ENCODE results near the gene HSD17B7.
"Not testable (repeated sequence)": the region's sequence is repeated elsewhere in the genome, so short reads cannot be mapped to it uniquely, and the experiment has no call there.

The HSD17B7 gene, protein sequence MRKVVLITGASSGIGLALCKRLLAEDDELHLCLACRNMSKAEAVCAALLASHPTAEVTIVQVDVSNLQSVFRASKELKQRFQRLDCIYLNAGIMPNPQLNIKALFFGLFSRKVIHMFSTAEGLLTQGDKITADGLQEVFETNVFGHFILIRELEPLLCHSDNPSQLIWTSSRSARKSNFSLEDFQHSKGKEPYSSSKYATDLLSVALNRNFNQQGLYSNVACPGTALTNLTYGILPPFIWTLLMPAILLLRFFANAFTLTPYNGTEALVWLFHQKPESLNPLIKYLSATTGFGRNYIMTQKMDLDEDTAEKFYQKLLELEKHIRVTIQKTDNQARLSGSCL

DNA sequence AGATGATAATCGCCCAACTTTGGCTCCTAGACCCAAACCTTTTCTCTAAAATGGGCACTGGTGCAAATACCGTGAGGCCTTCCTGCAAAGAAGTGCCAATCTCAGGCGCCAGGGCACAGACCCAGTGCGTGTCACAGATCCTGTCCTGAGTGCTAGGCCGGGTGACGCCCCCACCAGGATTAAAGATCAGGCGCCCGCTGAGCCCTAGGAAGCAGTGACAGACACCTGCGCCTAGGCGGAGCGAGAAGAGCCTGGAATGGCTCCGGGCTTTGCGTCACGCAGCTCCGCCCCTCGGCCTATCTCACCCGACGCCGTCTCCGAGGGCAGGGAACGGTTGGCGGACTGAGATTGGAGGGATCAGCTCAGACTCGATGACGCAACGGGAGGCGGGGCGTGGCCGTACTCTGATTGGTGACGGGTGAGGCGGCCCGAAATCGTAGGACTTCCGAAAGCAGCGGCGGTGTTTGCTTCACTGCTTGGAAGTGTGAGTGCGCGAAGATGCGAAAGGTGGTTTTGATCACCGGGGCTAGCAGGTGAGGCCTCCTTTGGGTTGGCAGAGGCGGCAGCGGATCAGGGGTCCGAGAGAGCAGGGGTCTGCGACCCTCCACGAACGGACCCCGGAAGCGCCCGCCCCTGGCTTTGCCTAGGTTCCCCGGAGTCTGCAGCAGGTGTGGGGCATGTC, at the start of gene HSD17B7:
Gene HSD17B7 (plus strand): TSS at position 400 of the 682 bp plus-strand sequence. CDS start 99 bp downstream, at position 499.
- Histone ChIP-seq H2AFZ (ENCODE audit: low read depth, low read length) (peak within 1 kb of the TSS; percentile 54), H3K4me3 (ENCODE audit: low read length) (peak within 1 kb of the TSS; percentile 60), H3K36me3 (ENCODE audit: insufficient read depth, low read length) (peaks cover 11% of the 10 kb centered on the region)
- H3K9me3 ChIP-seq (ENCODE audit: low read length); H3K4me1 ChIP-seq (ENCODE audit: insufficient read depth, low read length); H3K27me3 ChIP-seq (ENCODE audit: insufficient read depth, low read length): not testable (repeated sequence)

DNA sequence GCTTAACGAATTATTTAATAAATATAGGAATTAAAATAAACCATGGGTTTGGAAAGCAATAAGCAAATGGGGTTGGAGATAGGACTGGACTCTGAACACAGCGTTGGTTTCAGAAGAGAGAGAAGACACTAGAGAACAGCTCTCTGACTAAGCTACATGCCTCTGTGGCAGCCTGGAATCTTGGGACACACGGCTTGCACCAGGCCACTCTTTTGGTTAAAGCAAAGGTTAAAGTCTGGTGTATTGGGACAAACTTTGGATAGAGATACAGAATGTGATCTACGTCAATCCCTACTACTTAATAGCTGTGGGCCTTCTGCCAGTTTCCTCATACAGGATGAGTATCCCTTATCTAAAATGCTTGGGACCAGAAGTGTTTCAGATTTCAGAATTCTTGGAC, 49.7 kb upstream of the HSD17B7 start:
- Histone ChIP-seq H3K9me3 (ENCODE audit: low read length) (no peaks in the 10 kb centered on the region), H3K36me3 (ENCODE audit: insufficient read depth, low read length) (no peaks in the 10 kb centered on the region), H3K4me1 (ENCODE audit: insufficient read depth, low read length) (no peaks in the 10 kb centered on the region), H3K27me3 (ENCODE audit: insufficient read depth, low read length) (no peaks in the 10 kb centered on the region), H3K4me3 (ENCODE audit: low read length) (no peak overlapping the region), H2AFZ (ENCODE audit: low read depth, low read length) (no peak overlapping the region)

DNA sequence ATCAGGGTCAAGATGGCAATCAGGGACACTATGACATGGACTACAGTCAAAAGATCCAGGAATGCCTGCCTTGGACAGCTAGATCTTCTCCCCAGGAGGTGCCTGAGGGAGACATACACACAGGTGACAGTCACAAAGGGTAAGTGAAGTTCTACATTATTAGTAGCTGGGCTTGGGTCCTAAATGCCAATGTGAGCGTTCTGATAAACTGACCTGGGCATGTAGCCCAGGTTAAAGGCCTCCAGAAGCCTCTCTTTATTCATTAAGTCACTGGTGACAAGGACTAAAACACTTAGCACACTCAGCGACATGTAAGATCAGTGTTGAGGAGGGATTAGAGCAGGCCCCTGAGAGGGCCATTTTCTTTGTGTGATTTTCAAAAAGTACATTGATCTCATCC, 48.9 kb upstream of the HSD17B7 start:
- Histone ChIP-seq H3K36me3 (ENCODE audit: insufficient read depth, low read length) (no peaks in the 10 kb centered on the region), H3K4me1 (ENCODE audit: insufficient read depth, low read length) (no peaks in the 10 kb centered on the region), H3K9me3 (ENCODE audit: low read length) (no peaks in the 10 kb centered on the region), H2AFZ (ENCODE audit: low read depth, low read length) (no peak overlapping the region), H3K27me3 (ENCODE audit: insufficient read depth, low read length) (no peaks in the 10 kb centered on the region), H3K4me3 (ENCODE audit: low read length) (no peak overlapping the region)

DNA sequence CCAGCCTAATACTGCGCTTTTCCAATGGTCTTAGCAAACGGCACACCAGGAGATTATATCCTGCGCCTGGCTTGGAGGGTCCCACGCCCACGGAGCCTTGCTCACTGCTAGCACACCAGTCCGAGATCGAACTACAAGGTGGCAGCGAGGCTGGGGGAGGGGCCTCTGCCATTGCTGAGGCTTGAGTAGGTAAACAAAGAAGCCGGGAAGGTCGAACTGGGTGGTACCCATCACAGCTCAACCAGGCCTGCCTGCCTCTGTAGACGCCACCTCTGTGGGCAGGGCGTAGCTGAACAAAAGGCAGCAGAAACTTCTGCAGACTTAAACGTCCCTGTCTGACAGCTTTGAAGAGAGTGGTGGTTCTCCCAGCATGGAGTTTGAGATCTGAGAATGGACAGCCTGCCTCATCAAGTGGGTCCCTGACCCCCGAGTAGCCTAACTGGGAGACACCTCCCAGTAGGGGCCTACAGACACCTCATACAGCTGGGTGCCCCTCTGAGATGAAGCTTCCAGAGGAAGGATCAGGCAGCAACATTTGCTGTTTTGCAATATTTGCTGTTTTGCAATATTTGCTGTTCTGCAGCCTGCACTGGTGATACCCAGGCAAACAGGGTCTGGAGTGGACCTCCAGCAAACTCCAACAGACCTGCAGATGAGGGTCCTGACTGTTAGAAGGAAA, 44.1 kb upstream of the HSD17B7 start:
- H3K4me1 ChIP-seq (ENCODE audit: insufficient read depth, low read length); H2AFZ ChIP-seq (ENCODE audit: low read depth, low read length); H3K36me3 ChIP-seq (ENCODE audit: insufficient read depth, low read length); H3K9me3 ChIP-seq (ENCODE audit: low read length); H3K27me3 ChIP-seq (ENCODE audit: insufficient read depth, low read length); H3K4me3 ChIP-seq (ENCODE audit: low read length): not testable (repeated sequence)

DNA sequence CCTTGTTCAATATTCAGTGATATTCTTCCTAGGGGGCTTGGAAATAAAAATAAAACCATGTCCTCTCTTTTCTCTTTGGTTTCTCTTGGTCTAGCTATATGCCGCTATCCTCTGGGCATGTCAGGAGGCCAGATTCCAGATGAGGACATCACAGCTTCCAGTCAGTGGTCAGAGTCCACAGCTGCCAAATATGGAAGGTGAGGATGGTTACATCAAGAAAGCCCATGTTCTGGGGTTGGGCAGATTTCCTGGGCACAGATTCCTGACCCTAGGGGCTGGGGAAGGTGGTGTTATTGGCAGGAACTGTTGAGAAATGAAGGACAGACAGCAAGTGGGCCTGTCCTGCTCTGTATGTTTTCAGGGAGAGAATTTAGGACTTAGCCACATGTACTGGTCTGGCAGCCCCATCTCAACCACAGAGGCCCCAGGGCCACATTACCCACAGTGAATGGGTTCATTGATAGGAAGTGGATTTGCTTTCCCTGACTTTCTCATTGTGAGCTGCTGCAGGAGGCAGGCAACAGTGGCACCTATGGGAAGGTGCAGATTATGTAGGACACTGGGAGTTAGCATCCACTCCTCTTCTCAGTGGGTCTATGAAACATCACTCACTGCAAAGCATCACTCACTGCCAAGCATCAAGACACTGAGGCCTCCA, 37.4 kb upstream of the HSD17B7 start:
- Histone ChIP-seq H3K9me3 (ENCODE audit: low read length) (no peaks in the 10 kb centered on the region), H3K27me3 (ENCODE audit: insufficient read depth, low read length) (no peaks in the 10 kb centered on the region), H3K4me1 (ENCODE audit: insufficient read depth, low read length) (no peaks in the 10 kb centered on the region), H3K36me3 (ENCODE audit: insufficient read depth, low read length) (no peaks in the 10 kb centered on the region), H2AFZ (ENCODE audit: low read depth, low read length) (no peak overlapping the region), H3K4me3 (ENCODE audit: low read length) (no peak overlapping the region)

DNA sequence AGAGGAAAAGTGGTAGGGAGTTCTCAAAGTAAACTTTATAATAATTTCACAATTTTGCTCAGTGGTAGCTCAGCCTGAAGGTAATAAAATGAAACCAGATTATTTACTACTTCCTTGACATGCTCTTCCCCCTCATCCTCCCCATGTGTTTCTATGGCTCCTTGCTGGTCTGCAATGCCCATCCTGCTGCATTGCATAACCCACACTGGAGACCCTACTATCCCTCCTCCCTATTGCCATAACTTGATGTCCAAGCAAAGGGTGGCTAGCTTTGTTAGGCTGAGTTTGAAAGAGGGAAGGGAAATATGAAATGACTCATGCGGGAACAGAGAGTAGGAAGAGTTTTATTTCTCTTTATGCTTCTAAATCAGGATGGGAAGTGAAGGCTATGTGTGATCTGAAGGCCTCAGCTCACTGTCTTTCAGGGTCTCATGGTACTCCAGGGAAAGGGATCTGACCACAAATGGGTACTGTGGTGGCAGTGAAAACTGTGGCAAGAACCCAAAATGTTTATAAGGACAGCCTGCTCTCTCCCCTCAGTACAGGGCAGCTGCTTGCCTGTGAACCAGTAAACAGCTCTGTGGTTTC, 36.4 kb upstream of the HSD17B7 start:
- Histone ChIP-seq H2AFZ (ENCODE audit: low read depth, low read length) (no peak overlapping the region), H3K4me3 (ENCODE audit: low read length) (no peak overlapping the region), H3K27me3 (ENCODE audit: insufficient read depth, low read length) (no peaks in the 10 kb centered on the region), H3K4me1 (ENCODE audit: insufficient read depth, low read length) (no peaks in the 10 kb centered on the region), H3K36me3 (ENCODE audit: insufficient read depth, low read length) (no peaks in the 10 kb centered on the region), H3K9me3 (ENCODE audit: low read length) (no peaks in the 10 kb centered on the region)

DNA sequence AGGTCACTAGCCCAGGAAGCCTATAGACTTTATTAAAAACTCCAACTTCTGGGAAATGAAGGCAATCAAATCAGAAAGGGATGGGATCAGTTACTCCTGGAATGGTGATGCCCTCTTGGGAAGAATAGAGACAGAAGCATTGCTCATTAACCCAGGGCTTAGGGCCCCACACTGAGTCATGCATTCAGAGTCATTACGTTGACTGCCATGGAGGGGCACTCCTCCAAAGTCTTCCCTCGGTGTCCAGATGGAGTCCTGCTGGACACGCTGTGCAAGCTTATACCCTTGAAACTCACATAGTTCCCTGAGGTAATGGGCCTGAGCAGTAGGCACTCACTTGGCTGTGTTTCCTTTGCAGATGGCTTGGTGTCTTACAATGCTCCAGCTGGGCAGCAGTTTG, 35.2 kb upstream of the HSD17B7 start:
- Histone ChIP-seq H3K36me3 (ENCODE audit: insufficient read depth, low read length) (no peaks in the 10 kb centered on the region), H3K4me3 (ENCODE audit: low read length) (no peak overlapping the region), H2AFZ (ENCODE audit: low read depth, low read length) (no peak overlapping the region), H3K9me3 (ENCODE audit: low read length) (no peaks in the 10 kb centered on the region), H3K27me3 (ENCODE audit: insufficient read depth, low read length) (no peaks in the 10 kb centered on the region), H3K4me1 (ENCODE audit: insufficient read depth, low read length) (no peaks in the 10 kb centered on the region)

DNA sequence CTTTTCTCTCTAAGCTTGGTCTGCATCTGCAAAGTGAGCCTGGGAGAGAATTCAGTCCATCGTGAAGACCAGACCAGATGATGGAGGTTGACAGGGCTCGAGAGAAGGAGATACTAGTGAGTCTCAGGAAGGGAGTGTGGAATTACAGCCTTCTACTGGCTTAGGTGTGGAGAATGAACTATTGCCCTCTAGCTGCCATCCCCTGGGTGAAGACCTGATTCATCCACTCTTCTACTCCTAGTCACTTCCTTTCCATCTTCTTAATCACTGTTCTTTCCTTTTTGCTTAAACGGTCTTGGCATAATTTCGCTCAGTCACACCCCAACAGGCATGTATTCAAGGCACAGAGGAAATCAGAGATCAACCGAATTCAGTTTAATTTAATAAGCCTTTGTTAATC, 34.0 kb upstream of the HSD17B7 start:
- Histone ChIP-seq H3K4me3 (ENCODE audit: low read length) (no peak overlapping the region), H3K9me3 (ENCODE audit: low read length) (no peaks in the 10 kb centered on the region), H2AFZ (ENCODE audit: low read depth, low read length) (no peak overlapping the region), H3K36me3 (ENCODE audit: insufficient read depth, low read length) (no peaks in the 10 kb centered on the region), H3K27me3 (ENCODE audit: insufficient read depth, low read length) (no peaks in the 10 kb centered on the region), H3K4me1 (ENCODE audit: insufficient read depth, low read length) (no peaks in the 10 kb centered on the region)

DNA sequence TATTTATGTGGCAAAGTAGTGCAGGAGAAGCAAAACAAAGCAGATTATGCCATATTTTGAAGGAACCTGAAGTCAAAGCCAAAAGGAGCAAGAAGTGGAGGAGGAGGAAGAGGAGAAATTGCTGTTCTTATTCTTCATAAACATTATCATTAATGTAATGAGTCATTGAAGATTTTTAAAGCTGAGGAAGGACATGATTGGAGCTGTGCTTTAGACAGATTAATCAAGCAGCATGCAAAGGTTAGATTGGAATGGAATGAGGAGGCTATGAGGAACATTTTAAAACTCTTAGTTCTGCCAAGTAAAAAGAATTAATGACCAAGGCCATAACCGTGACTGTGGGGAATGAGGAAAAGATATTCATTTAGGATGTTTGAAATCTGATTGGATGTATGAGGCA, 33.0 kb upstream of the HSD17B7 start:
- no peaks in the 10 kb centered on the region for H3K27me3 ChIP-seq (ENCODE audit: insufficient read depth, low read length)
- H3K9me3 ChIP-seq (ENCODE audit: low read length): no peaks in the 10 kb centered on the region
- no peak overlapping the region for H3K4me3 ChIP-seq (ENCODE audit: low read length)
- no peak overlapping the region for H2AFZ ChIP-seq (ENCODE audit: low read depth, low read length)
- no peaks in the 10 kb centered on the region for H3K4me1 ChIP-seq (ENCODE audit: insufficient read depth, low read length)
- H3K36me3 ChIP-seq (ENCODE audit: insufficient read depth, low read length): no peaks in the 10 kb centered on the region

DNA sequence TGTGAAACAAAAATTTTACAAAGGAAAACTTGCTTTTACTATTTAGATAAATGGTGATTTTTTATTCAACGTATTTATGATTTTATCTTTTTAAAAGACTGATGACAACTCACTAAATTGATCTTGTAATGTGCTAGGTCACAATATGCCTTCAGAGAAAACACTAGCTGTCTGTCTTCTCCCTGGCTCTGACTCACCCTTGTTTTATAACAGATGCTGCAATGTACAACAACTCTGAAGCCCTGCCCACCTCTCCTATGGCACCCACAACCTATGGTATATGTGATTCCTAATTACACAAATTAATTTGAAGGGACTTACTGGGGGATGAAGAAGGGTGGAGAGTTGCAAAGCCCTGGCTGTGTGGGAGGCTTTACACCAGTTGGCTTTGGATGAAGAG, 24.7 kb upstream of the HSD17B7 start:
- no peak overlapping the region for H3K4me3 ChIP-seq (ENCODE audit: low read length)
- no peaks in the 10 kb centered on the region for H3K4me1 ChIP-seq (ENCODE audit: insufficient read depth, low read length)
- H3K9me3 ChIP-seq (ENCODE audit: low read length): no peaks in the 10 kb centered on the region
- H2AFZ ChIP-seq (ENCODE audit: low read depth, low read length): no peak overlapping the region
- no peaks in the 10 kb centered on the region for H3K36me3 ChIP-seq (ENCODE audit: insufficient read depth, low read length)
- H3K27me3 ChIP-seq (ENCODE audit: insufficient read depth, low read length): no peaks in the 10 kb centered on the region

DNA sequence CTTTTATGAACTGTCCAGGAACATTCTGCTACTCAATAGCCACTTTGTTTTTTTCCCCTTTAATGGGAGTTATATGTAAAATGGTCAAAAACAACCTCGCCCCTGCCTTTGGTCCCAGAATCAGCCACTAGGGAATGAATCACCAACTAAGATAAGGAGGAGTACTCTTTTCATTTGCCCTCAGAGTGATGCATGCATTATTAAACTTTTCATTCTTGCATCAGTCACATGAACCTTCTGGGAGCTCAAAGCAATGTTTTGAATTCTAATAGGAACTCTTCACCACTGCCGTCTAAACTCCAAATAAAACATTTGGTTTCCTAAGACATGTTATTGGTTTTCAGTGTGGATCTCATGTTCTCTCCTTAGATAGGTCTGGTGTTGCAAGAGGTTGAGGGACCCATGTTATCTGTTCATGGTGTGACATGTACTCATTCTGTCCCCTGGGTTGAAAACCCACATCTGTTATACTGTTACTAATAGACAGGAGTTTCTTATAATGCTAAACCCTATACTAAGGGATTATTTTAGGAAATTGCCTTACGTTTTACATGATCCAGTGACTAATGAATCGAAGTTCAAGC, 17.8 kb upstream of the HSD17B7 start:
- Histone ChIP-seq H3K36me3 (ENCODE audit: insufficient read depth, low read length) (no peaks in the 10 kb centered on the region), H3K9me3 (ENCODE audit: low read length) (no peaks in the 10 kb centered on the region), H3K4me1 (ENCODE audit: insufficient read depth, low read length) (no peaks in the 10 kb centered on the region)

DNA sequence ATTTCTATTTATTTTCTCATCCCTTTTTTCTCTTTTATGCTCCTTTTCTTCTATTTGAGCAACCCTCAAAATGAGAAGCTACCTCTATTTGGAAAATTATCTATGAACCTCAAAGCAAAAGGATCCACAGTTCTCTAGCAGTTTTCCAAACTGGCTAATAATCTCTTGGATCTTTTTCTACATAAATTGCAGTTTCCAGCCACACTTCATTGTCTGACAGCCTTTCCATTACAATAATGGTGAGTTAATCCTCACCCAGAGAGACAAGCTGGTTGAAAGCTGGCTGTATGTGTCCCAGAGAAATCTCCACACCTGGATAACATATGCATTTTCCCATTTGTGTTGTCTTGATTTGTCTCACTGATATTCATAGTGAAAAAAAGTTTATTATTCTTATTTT, 16.5 kb upstream of the HSD17B7 start:
- Histone ChIP-seq H3K4me3 (ENCODE audit: low read length) (no peak overlapping the region), H3K36me3 (ENCODE audit: insufficient read depth, low read length) (no peaks in the 10 kb centered on the region), H3K9me3 (ENCODE audit: low read length) (no peaks in the 10 kb centered on the region), H2AFZ (ENCODE audit: low read depth, low read length) (no peak overlapping the region), H3K4me1 (ENCODE audit: insufficient read depth, low read length) (no peaks in the 10 kb centered on the region), H3K27me3 (ENCODE audit: insufficient read depth, low read length) (no peaks in the 10 kb centered on the region)

More for the DNA sequence above, 17.8 kb upstream of the HSD17B7 start:
- Histone ChIP-seq H3K4me3 (ENCODE audit: low read length) (no peak overlapping the region), H3K27me3 (ENCODE audit: insufficient read depth, low read length) (no peaks in the 10 kb centered on the region), H2AFZ (ENCODE audit: low read depth, low read length) (no peak overlapping the region)

Measured in neuron (in vitro differentiated cells).